IPS-15b (cell line): ENCODE measurements around the gene BCKDHA.

Source experiments
- H3K27me3 ChIP-seq: one replicate; pipeline ENCODE4 v1.6.1; 2013; ENCODE audit warnings: low read length; ENCODE audit not compliant: control insufficient read depth, insufficient read depth
- H3K36me3 ChIP-seq: one replicate; pipeline ENCODE4 v1.6.1; 2013; ENCODE audit warnings: low read length; ENCODE audit not compliant: control insufficient read depth, insufficient read depth
- H3K4me1 ChIP-seq: one replicate; pipeline ENCODE4 v1.6.1; 2013; ENCODE audit warnings: mild to moderate bottlenecking, low read length; ENCODE audit not compliant: control insufficient read depth, insufficient read depth
- H3K4me3 ChIP-seq: one replicate; pipeline ENCODE4 v1.5.1; 2013; ENCODE audit warnings: low read depth, low read length
- H3K9ac ChIP-seq: one replicate; pipeline ENCODE4 v1.6.1; 2013; ENCODE audit warnings: low read depth, mild to moderate bottlenecking, low read length
- H3K9me3 ChIP-seq: one replicate; pipeline ENCODE4 v1.6.1; 2013; ENCODE audit warnings: mild to moderate bottlenecking, low read length; ENCODE audit not compliant: control insufficient read depth, insufficient read depth

Gene BCKDHA

GRCh38 chr19:41397086-41398049, at the start of gene BCKDHA, which contains the start of gene EXOSC5:
BCKDHA (plus strand) TSS chr19:41397818; CDS start chr19:41397828, 10 bp downstream.
EXOSC5 (minus strand) TSS chr19:41397359; CDS start chr19:41397328, 31 bp downstream.
- H3K9me3 ChIP-seq, result no peaks in the 10 kb centered on the region
- no peaks in the 10 kb centered on the region for H3K36me3 ChIP-seq
- H3K4me3 ChIP-seq, result peak within 1 kb of the TSS; percentile 78
- H3K27me3 ChIP-seq, result no peaks in the 10 kb centered on the region
- H3K4me1 ChIP-seq, result peaks cover 3% of the 10 kb centered on the region
- peak within 1 kb of the TSS; percentile 93 for H3K9ac ChIP-seq

GRCh38 chr19:41350735-41351338, 46.8 kb upstream of the BCKDHA start:
- no peaks in the 10 kb centered on the region for H3K9me3 ChIP-seq
- peaks cover 3% of the 10 kb centered on the region for H3K4me1 ChIP-seq
- peak overlapping the region; percentile 52 for H3K4me3 ChIP-seq
- no peak overlapping the region for H3K9ac ChIP-seq
- no peaks in the 10 kb centered on the region for H3K36me3 ChIP-seq
- peaks cover 19% of the 10 kb centered on the region for H3K27me3 ChIP-seq

- Histone ChIP-seq H3K27me3 (peaks cover 19% of the 10 kb centered on the region), H3K4me1 (peaks cover 3% of the 10 kb centered on the region), H3K9ac (no peak overlapping the region), H3K9me3 (no peaks in the 10 kb centered on the region), H3K4me3 (peak overlapping the region; percentile 52), H3K36me3 (no peaks in the 10 kb centered on the region)
Measured at GRCh38 chr19:41351339-41352245, 46.0 kb upstream of the BCKDHA start.

- H3K27me3 ChIP-seq, result peaks cover 19% of the 10 kb centered on the region
- no peak overlapping the region for H3K9ac ChIP-seq
- no peaks in the 10 kb centered on the region for H3K36me3 ChIP-seq
- peaks cover 3% of the 10 kb centered on the region for H3K4me1 ChIP-seq
- peak overlapping the region; percentile 52 for H3K4me3 ChIP-seq
- H3K9me3 ChIP-seq, result no peaks in the 10 kb centered on the region
Measured at GRCh38 chr19:41352279-41352608, 45.4 kb upstream of the BCKDHA start.

GRCh38 chr19:41352609-41353465, 44.8 kb upstream of the BCKDHA start:
- Histone ChIP-seq H3K27me3 (peaks cover 19% of the 10 kb centered on the region), H3K4me1 (peaks cover 3% of the 10 kb centered on the region), H3K36me3 (no peaks in the 10 kb centered on the region), H3K9ac (peak overlapping the region; percentile 73), H3K4me3 (peak overlapping the region; percentile 52), H3K9me3 (no peaks in the 10 kb centered on the region)

- H3K4me1 ChIP-seq, result peaks cover 3% of the 10 kb centered on the region
- peak within 1 kb of the TSS; percentile 73 for H3K9ac ChIP-seq
- no peaks in the 10 kb centered on the region for H3K9me3 ChIP-seq
- no peaks in the 10 kb centered on the region for H3K36me3 ChIP-seq
- peaks cover 19% of the 10 kb centered on the region for H3K27me3 ChIP-seq
- peak within 1 kb of the TSS; percentile 56 for H3K4me3 ChIP-seq
Measured at GRCh38 chr19:41353466-41354342, 43.9 kb upstream of the BCKDHA start, which contains the start of gene TGFB1. TGFB1 (minus strand) TSS chr19:41353922; CDS start chr19:41353044, 878 bp downstream.

GRCh38 chr19:41354343-41354953, 43.2 kb upstream of the BCKDHA start:
- no peak overlapping the region for H3K9ac ChIP-seq
- H3K36me3 ChIP-seq, result no peaks in the 10 kb centered on the region
- peak overlapping the region; percentile 56 for H3K4me3 ChIP-seq
- H3K4me1 ChIP-seq, result peaks cover 3% of the 10 kb centered on the region
- H3K9me3 ChIP-seq, result no peaks in the 10 kb centered on the region
- peaks cover 19% of the 10 kb centered on the region for H3K27me3 ChIP-seq

- H3K4me3 ChIP-seq, result no peak overlapping the region
- H3K4me1 ChIP-seq, result peaks cover 3% of the 10 kb centered on the region
Measured at GRCh38 chr19:41355035-41355434, 42.6 kb upstream of the BCKDHA start.

GRCh38 chr19:41355802-41356201, 41.8 kb upstream of the BCKDHA start:
- no peaks in the 10 kb centered on the region for H3K9me3 ChIP-seq
- peaks cover 3% of the 10 kb centered on the region for H3K4me1 ChIP-seq
- no peak overlapping the region for H3K9ac ChIP-seq
- peaks cover 17% of the 10 kb centered on the region for H3K27me3 ChIP-seq
- no peaks in the 10 kb centered on the region for H3K36me3 ChIP-seq
- no peak overlapping the region for H3K4me3 ChIP-seq

More at GRCh38 chr19:41355035-41355434, 42.6 kb upstream of the BCKDHA start:
- H3K27me3 ChIP-seq, result peaks cover 19% of the 10 kb centered on the region
- no peaks in the 10 kb centered on the region for H3K36me3 ChIP-seq
- no peak overlapping the region for H3K9ac ChIP-seq
- H3K9me3 ChIP-seq, result no peaks in the 10 kb centered on the region
